ENCODE results near the gene MAP6. TPM values are rescaled to one million over a fixed set of nuclear protein-coding genes. Genes with fewer than 3 reads are reported as not detected.

The MAP6 gene
- total RNA-seq, 2 donors from 2014 or later: 6.3 to 8.1 TPM

DNA sequence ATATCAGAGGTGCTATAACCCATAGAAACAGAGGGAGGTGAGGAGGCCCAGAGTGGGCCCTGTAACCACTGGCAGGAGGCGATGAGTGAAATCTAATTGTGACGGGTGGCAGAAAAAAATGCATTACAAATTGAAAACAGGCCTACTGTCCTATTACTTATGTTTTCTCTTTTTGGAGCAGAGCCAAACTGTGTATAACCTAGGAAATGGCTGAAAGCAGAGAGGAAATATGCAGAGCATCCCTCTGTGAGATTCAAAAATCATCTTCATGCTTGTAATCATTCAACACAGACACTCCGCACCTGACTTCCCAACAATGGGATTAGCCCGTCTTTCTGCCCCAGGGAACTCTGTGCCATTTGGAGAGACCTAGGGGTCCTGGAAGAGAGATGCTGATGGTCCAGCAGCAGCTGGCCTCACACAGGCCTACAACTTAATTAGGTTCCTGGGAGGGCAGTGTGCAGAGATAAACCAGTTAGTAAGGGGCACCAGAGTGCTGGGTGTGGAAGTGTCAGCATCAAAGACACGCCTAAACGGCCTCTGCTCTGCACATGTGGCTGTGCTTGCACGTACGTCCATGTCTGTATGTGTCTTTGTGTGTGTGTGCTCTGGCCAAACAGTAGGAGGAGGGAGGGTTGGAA lies 41.8 kb downstream of the MAP6 start:
- no peaks in the 10 kb centered on the region for H3K4me1 ChIP-seq
- TF ChIP-seq, protein P1, sequence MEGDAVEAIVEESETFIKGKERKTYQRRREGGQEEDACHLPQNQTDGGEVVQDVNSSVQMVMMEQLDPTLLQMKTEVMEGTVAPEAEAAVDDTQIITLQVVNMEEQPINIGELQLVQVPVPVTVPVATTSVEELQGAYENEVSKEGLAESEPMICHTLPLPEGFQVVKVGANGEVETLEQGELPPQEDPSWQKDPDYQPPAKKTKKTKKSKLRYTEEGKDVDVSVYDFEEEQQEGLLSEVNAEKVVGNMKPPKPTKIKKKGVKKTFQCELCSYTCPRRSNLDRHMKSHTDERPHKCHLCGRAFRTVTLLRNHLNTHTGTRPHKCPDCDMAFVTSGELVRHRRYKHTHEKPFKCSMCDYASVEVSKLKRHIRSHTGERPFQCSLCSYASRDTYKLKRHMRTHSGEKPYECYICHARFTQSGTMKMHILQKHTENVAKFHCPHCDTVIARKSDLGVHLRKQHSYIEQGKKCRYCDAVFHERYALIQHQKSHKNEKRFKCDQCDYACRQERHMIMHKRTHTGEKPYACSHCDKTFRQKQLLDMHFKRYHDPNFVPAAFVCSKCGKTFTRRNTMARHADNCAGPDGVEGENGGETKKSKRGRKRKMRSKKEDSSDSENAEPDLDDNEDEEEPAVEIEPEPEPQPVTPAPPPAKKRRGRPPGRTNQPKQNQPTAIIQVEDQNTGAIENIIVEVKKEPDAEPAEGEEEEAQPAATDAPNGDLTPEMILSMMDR (IDR thresholded peaks at IDR 0.05): no peak
- no peaks in the 10 kb centered on the region for H3K9me3 ChIP-seq

DNA sequence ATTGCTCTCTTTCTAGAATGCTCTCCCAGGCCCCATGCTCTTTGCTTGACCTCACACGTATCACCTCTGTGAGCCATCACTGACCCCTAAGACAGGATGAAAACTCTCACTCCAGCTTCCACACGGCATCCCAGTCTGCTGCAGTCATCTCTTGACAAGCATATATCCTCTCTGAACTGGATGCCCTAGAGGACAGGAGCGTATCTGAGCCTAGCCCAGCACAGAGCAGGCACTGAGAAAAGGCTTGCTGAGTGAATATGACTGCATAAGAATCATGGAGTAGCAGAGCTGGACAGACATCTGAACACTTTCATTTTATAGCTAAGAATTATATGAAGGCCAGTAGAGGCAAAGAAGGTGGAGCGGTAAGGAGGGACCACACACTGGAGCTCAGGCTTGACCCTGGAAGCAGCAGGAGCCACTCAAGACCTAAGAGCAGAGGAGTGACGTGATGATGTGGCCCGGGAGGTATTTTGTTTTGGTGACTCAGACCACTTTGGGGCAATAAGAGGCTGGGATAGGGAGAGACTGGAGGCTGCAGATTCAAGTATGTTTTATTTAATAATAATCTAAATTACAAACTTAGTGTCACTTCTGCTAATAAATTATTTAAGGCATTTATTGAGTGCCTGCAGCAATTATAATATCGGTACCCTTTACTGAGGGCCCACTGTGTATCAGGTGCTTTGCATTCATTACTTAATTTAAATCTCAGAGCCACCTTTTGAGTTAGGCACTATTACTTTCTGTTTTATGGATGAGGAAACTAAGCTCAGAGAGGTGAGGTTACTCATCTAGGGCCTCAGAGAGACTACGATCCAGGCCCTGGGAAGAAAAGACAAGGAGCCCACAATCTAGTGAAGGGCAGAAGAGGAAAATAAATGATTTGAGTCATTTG lies 42.6 kb downstream of the MAP6 start:
- H3K36me3 ChIP-seq: no peaks in the 10 kb centered on the region
- no peak overlapping the region for H3K27ac ChIP-seq
- H3K4me3 ChIP-seq: no peak overlapping the region
- no peaks in the 10 kb centered on the region for H3K4me1 ChIP-seq
- TF ChIP-seq, protein P1 (IDR thresholded peaks at IDR 0.05): no peak
- no peaks in the 10 kb centered on the region for H3K27me3 ChIP-seq
- no peaks in the 10 kb centered on the region for H3K9me3 ChIP-seq
- DNase-seq (ENCODE audit: low spot score): no peak

More for the DNA sequence above, 41.8 kb downstream of the MAP6 start:
- no peak for DNase-seq (ENCODE audit: low spot score)
- Histone ChIP-seq H3K36me3 (no peaks in the 10 kb centered on the region), H3K27me3 (no peaks in the 10 kb centered on the region), H3K27ac (no peak overlapping the region), H3K4me3 (no peak overlapping the region)

DNA sequence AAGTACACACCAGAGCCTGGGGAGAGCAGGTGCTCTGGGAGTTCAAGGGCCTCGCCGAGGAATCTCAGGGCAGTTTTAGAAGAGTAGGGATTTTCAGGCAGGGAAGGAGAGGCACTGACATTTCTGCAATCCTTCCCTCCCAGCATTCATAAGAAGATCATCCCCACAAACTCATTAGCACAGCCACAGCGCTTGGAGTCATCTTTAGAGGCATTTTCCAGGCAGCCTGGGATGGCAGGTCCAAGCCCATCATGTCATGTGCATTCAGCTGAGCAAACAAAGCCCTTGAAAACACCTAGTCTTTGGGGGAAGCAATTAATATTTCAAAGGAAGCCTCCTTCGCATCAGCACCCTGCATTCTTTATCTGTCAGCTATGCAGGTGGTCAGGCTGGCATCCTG lies 43.8 kb downstream of the MAP6 start:
- no peak overlapping the region for H3K27ac ChIP-seq
- TF ChIP-seq, protein P1 (IDR thresholded peaks at IDR 0.05): no peak

DNA sequence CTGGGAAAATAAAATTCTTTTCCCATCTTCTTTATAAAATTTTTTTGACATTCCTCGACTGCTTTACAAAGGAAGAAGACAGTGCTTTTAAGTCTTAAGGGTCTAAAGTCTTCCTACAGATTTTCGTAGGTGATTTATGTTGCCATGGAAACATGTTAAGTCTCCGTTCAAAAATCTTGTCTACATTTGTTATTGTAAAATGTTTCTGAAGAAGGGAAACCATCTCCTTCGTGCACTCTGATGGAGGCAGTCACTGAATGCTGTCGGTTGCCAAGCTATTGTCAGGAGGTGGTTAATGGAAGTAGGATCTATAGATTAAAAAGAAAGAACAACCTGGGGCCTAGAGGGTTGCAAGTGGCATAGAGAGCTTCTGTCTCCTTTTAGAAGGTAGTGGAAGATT lies 52.6 kb downstream of the MAP6 start:
- H3K27me3 ChIP-seq: no peaks in the 10 kb centered on the region
- H3K9me3 ChIP-seq: peaks cover 0 to 9% of the 10 kb centered on the region in 2 donors
- no peak for DNase-seq (ENCODE audit: low spot score)
- TF ChIP-seq, protein P1 (IDR thresholded peaks at IDR 0.05): no peak
- H3K4me1 ChIP-seq: no peaks in the 10 kb centered on the region
- H3K27ac ChIP-seq: no peak overlapping the region
- H3K4me3 ChIP-seq: no peak overlapping the region
- no peaks in the 10 kb centered on the region for H3K36me3 ChIP-seq

More for the DNA sequence above, 43.8 kb downstream of the MAP6 start:
- Histone ChIP-seq H3K4me1 (no peaks in the 10 kb centered on the region), H3K27me3 (no peaks in the 10 kb centered on the region), H3K9me3 (no peaks in the 10 kb centered on the region), H3K4me3 (no peak overlapping the region), H3K36me3 (no peaks in the 10 kb centered on the region)
- DNase-seq (ENCODE audit: low spot score): no peak

DNA sequence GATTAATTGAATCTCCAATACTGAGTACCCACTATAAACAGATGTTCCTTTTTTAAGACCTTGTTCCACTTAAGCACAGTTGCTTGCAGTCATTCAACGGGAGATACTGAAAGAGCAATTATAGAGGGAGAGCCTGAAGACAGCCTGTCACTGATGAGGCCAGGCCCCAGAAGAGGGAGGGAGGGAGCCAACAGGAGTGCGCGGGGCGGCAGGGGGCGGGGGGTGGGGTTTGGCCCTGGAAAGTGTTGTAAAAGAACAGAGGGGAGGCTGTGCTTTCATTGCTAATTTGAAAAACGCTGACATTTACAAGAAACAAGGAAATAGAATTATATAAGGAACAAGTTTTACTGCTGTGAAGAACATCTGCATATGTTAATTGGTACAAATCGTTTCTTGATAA lies 53.1 kb downstream of the MAP6 start:
- TF ChIP-seq, protein P1 (IDR thresholded peaks at IDR 0.05): no peak
- no peak overlapping the region for H3K4me3 ChIP-seq
- peaks cover 0 to 9% of the 10 kb centered on the region in 2 donors for H3K9me3 ChIP-seq
- H3K27me3 ChIP-seq: no peaks in the 10 kb centered on the region
- no peaks in the 10 kb centered on the region for H3K4me1 ChIP-seq
- no peaks in the 10 kb centered on the region for H3K36me3 ChIP-seq
- no peak for DNase-seq (ENCODE audit: low spot score)
- H3K27ac ChIP-seq: no peak overlapping the region

Data from right atrium auricular region (tissue), 2 donors.